GM12873 (cell line): ENCODE results near the gene CYP2C19.

Source experiments
- TF ChIP-seq, protein P1 (sequence below): IDR thresholded peaks from 2 replicates; pipeline ENCODE4 v1.5.1; 2012; ENCODE audit warnings: low read depth, mild to moderate bottlenecking, moderate library complexity, low read length, control low read depth; ENCODE audit not compliant: insufficient read depth; ENCODE audit errors: missing control alignments

Gene CYP2C19

DNA sequence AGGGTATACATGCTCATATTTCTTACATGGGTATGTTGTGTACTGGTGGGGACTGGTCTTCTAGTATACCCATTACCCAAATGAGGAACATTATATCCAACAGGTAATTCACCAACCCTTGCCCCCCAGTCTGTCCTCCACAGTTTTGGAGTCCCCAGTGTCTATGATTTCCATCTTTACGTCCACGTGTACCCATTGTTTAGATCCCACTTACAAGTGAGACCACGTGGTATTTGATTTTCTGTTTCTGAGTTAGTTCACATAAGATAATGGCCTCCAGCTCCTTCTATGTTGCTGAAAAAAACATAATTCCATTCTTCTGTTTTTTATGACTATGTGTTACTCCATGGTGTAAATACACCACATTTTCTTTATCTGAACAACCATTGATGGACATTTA lies 126.6 kb downstream of the CYP2C19 start:
- TF ChIP-seq, protein P1, sequence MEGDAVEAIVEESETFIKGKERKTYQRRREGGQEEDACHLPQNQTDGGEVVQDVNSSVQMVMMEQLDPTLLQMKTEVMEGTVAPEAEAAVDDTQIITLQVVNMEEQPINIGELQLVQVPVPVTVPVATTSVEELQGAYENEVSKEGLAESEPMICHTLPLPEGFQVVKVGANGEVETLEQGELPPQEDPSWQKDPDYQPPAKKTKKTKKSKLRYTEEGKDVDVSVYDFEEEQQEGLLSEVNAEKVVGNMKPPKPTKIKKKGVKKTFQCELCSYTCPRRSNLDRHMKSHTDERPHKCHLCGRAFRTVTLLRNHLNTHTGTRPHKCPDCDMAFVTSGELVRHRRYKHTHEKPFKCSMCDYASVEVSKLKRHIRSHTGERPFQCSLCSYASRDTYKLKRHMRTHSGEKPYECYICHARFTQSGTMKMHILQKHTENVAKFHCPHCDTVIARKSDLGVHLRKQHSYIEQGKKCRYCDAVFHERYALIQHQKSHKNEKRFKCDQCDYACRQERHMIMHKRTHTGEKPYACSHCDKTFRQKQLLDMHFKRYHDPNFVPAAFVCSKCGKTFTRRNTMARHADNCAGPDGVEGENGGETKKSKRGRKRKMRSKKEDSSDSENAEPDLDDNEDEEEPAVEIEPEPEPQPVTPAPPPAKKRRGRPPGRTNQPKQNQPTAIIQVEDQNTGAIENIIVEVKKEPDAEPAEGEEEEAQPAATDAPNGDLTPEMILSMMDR: no peak

DNA sequence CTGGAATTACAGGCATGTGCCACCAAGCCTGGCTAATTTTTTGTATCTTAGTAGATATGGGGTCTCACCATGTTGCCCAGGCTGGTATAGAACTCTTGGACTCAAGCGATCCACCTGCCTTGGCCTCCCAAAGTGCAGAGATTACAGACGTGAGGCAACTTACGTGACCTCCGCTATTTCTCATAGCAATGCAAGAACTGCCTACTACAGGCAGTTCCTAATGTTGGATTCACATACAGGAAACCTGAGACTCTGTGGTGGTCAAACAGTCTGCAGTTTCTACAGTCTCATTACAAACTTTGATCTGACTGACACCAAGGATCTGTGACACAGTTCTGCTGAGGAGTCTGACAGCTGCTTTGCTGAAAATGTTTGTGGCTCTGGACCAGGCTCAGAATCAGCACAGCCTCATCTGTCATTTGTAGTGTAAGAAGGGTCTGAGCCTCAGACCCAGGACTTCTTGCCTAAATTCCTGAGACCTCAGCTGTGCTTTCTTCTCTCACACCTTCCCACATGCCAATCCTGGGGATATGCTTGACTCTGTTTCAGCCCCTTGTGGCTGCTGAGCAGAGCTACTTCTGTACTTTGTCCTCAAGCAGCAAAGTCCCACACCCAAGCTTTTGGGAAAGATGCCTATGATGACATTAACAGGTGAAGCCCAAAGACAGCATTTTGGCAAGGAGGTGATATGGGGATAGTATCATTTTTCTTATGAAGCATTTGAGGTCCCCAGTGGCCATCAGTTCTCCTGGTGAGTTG lies 128.0 kb downstream of the CYP2C19 start:
- TF ChIP-seq, protein P1: no peak

DNA sequence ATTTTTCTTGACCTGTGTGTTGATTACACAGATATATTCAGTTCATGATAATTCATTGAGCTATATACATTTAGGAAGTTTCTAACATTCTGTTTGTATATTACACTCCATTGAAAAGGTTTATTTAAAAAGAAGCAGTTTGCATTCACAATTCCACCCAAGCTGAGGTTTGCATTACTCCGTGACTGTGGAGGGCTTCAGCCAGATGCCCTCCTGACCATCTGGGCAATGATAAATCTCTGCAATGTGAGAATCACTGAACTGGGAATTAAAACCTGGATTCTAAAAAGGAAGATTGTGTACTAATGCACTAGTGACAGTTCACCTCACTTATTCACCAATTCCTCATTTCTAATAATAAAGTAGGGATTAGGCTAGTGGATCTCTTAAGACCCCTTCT lies 139.6 kb downstream of the CYP2C19 start:
- TF ChIP-seq, protein P1: no peak

DNA sequence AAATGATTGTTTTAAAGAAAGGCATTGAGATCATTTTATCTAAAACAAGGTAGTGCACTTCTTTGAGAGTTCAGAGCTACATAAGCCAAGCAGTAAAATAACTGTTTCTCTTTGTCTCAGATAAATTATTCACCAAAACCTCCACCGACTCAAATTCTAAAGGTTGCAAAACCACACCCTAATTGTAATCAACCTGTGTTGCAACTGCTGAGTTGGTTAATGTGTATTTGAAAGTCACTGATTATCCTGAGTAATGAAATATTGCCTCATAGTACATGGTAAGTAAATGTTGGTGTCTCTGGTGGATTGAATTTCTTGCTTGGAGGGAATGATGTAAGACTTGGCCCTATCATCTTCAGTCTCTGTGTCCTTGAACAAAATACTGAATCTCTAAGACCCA lies 140.1 kb downstream of the CYP2C19 start:
- TF ChIP-seq, protein P1: no peak
